Gastroesophageal sphincter (tissue), 4 donors: ENCODE data around the gene LAMA3. TPM values are rescaled to one million over a fixed set of nuclear protein-coding genes. Genes with fewer than 3 reads are reported as not detected.

Experiments
- ATAC-seq: fragments of 150-250 bp; one replicate; pipeline ENCODE4 v1.9.1; 2016; ENCODE audit warnings: mild to moderate bottlenecking, moderate library complexity
- H3K27ac ChIP-seq, 4 donors: fragments of 200-600 bp; sonication (generic) in 3 of 4; 1 replicate in 3 of 4; 2 replicates in 1 of 4; pipeline ENCODE4 v1.5.1; 2016 to 2019
- H3K27me3 ChIP-seq: fragments of 200-600 bp; sonication (generic); one replicate; pipeline ENCODE4 v1.5.1; 2019
- H3K36me3 ChIP-seq, 2 donors: fragments of 200-600 bp; sonication (generic); one replicate each; pipeline ENCODE4 v1.5.1; 2019; ENCODE audit warnings: control low read depth in 1 of 2
- H3K4me1 ChIP-seq, 3 donors: fragments of 200-600 bp; sonication (generic); 1 replicate in 2 of 3; 2 replicates in 1 of 3; pipeline ENCODE4 v1.5.1; 2016 to 2019; ENCODE audit warnings: control low read depth in 2 of 3
- H3K4me3 ChIP-seq, 2 donors: fragments of 200-600 bp; sonication (generic); one replicate each; pipeline ENCODE4 v1.5.1; 2019; ENCODE audit warnings: mild to moderate bottlenecking in 1 of 2, moderate library complexity in 1 of 2
- H3K9me3 ChIP-seq, 3 donors: fragments of 200-600 bp; sonication (generic); one replicate each; pipeline ENCODE4 v1.5.1; 2017 to 2019; ENCODE audit warnings: control low read depth in 2 of 3
- EP300 ChIP-seq: sonication (generic); formaldehyde crosslinking; IDR thresholded peaks from one replicate; pipeline ENCODE4 v1.6.1; 2017; ENCODE audit warnings: antibody characterized with exemption, mild to moderate bottlenecking
- POLR2A ChIP-seq, 2 donors: fragments of 450-650 bp; IDR thresholded peaks; one replicate each; pipeline ENCODE4 v1.6.1; 2017; ENCODE audit warnings: antibody characterized with exemption in 2 of 2, mild to moderate bottlenecking in 2 of 2, moderate library complexity in 1 of 2
- POLR2AphosphoS5 ChIP-seq: sonication (generic); formaldehyde crosslinking; IDR thresholded peaks from one replicate; pipeline ENCODE4 v1.6.1; 2017; ENCODE audit warnings: antibody characterized with exemption
- WGBS, 2 donors: methylation state at CpG; one replicate each; pipeline ENCODE4 v1.1.5; 2018; ENCODE audit warnings: low coverage in 1 of 2; 5-methylcytosine and 5-hydroxymethylcytosine counted together
- total RNA-seq, 4 donors: library from RNA; depleted of rRNA; stranded (reverse); fragments of >200 nt; gene quantifications; one replicate each; pipeline ENCODE4 v1.1.0, GENCODE V29; 2016
- TF ChIP-seq, protein P1 (sequence below), 4 experiments: fragments of 200-600 bp in 2 of 4; fragments of 450-650 bp in 2 of 4; sonication (generic) in 1 of 4; IDR thresholded peaks; one replicate each; pipeline ENCODE4 v1.5.1; 2017 to 2019; ENCODE audit warnings: antibody characterized with exemption in 4 of 4, mild to moderate bottlenecking in 2 of 4, moderate library complexity in 2 of 4

Gene LAMA3
- total RNA-seq, 4 donors from 2014 or later: 8.3 to 13.5 (median 9.5) TPM

DNA sequence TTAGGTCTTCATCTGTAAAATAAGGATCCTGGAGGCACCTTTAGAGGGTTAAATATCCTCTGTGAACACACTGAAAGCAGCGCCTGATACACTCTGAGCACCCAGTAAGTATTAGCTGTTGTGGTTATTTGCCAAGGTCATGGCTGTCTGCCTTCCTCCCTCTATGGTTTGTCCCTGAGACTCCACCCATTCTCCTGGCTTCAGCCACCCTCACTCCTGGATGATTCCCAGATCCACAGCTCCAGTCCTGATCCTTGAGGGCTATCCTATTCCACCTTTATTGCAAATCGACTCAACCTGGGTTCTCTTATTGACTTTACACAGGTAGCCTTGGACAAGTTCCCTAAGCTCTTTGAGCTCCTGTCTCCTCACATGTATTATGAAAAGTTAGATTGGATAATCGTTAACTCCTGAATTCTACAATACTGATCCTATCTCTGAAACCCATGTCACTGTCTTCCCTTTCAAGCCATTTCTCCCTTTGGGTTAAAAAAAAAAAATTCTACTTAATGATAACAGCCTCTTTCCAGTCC, 162.3 kb downstream of the LAMA3 start:
- no peak for TF ChIP-seq EP300
- no peak for TF ChIP-seq POLR2AphosphoS5
- TF ChIP-seq, protein P1, sequence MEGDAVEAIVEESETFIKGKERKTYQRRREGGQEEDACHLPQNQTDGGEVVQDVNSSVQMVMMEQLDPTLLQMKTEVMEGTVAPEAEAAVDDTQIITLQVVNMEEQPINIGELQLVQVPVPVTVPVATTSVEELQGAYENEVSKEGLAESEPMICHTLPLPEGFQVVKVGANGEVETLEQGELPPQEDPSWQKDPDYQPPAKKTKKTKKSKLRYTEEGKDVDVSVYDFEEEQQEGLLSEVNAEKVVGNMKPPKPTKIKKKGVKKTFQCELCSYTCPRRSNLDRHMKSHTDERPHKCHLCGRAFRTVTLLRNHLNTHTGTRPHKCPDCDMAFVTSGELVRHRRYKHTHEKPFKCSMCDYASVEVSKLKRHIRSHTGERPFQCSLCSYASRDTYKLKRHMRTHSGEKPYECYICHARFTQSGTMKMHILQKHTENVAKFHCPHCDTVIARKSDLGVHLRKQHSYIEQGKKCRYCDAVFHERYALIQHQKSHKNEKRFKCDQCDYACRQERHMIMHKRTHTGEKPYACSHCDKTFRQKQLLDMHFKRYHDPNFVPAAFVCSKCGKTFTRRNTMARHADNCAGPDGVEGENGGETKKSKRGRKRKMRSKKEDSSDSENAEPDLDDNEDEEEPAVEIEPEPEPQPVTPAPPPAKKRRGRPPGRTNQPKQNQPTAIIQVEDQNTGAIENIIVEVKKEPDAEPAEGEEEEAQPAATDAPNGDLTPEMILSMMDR (IDR thresholded peaks at IDR 0.05): no peak
- no peak for TF ChIP-seq POLR2A (IDR thresholded peaks at IDR 0.05)
- Histone ChIP-seq H3K36me3 (peaks cover 0 to 43% of the 10 kb centered on the region in 2 donors), H3K27me3 (no peaks in the 10 kb centered on the region), H3K9me3 (no peaks in the 10 kb centered on the region), H3K4me1 (no peaks in the 10 kb centered on the region), H3K4me3 (no peak overlapping the region), H3K27ac (no peak overlapping the region)
- 82 to 88% methylated on average over 3 of the region's 3 CpGs for WGBS, 2 donors
- ATAC-seq: no peak

DNA sequence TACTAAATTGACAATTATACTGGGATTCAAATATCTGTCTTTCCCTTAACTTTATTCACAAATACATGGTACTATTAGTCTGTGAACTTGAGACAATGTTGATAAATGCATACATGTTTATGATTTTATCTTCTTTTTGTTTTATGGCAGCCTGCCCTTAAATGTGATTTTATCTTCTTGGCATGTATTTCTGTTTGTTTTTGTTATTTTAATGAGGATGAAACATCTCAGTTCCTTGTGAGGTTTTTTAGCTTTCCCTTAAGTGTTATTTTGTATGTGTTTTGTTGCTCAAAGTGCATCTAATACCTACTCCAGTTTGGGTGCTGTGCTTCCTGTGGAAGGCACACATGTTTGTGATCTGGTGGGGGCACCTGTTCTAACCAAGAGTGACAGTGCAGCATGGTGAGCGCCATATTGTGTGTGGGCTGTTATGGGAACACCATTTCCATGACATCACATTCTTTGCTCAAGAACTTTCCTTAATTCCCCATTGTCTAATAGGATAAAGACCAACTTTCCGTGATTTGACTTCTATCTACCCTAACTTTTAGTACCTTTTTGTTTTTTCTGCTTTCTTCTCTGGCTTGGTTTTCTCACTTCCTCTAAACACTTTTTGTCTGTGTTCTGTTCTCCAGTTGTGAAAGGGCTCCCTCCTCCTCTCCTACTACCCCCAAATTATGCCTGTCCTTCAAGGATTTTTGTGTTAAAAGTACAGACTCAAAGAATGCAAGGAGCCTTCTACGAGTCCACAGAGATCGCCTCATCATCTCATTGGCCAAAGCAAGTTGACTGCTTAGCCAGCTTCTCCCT, 163.2 kb downstream of the LAMA3 start:
- no peak overlapping the region for H3K27ac ChIP-seq
- no peaks in the 10 kb centered on the region for H3K4me1 ChIP-seq
- no peaks in the 10 kb centered on the region for H3K27me3 ChIP-seq
- no peak overlapping the region for H3K4me3 ChIP-seq
- H3K36me3 ChIP-seq: peaks cover 0 to 43% of the 10 kb centered on the region in 2 donors
- TF ChIP-seq, protein P1 (IDR thresholded peaks at IDR 0.05): no peak
- no peak for TF ChIP-seq POLR2A (IDR thresholded peaks at IDR 0.05)
- no peak for TF ChIP-seq EP300
- TF ChIP-seq POLR2AphosphoS5: no peak
- 96 to 100% methylated on average over 4 of the region's 4 CpGs for WGBS, 2 donors
- ATAC-seq: no peak
- no peaks in the 10 kb centered on the region for H3K9me3 ChIP-seq

DNA sequence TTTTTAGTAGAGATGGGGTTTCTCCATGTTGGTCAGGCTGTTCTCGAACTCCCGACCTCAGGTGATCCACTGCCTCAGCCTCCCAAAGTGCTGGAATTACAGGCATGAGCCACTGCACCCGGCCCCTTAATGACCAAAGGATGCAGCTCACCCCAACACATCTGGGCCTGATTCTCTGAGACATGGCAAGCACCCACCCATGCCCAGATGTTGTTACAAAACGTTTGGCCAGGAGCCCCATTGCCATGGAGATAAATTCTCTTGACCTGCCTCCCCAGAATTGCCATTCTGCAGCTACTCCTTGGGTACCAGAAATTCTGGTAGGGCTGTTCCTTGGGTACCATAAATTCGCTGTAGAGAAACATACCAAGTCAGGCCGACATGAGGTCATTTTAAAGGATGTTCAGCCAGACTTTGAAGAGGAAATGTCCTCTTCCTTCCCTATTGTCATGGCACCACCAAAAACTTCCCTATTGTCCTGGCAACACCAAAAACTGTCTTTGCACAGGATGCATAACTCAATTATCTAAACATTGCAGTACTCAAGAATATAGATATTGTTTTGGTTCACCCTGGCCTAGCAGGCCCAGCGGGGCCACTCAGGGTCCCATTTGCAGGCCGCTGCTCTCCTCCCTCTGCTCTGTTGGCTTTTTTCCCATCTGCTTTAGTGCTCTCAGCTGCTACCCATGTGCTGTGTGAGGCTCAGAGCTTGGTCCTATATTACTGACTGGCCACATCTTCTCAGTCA, 164.4 kb downstream of the LAMA3 start:
- TF ChIP-seq, protein P1 (IDR thresholded peaks at IDR 0.05): no peak
- no peak for TF ChIP-seq POLR2AphosphoS5
- no peak for TF ChIP-seq POLR2A (IDR thresholded peaks at IDR 0.05)
- TF ChIP-seq EP300: no peak
- no peak overlapping the region for H3K27ac ChIP-seq
- WGBS, 2 donors: 74 to 90% methylated on average over 6 to 8 of the region's 8 CpGs
- no peak for ATAC-seq
- H3K27me3 ChIP-seq: no peaks in the 10 kb centered on the region
- no peaks in the 10 kb centered on the region for H3K9me3 ChIP-seq
- no peaks in the 10 kb centered on the region for H3K4me1 ChIP-seq
- H3K4me3 ChIP-seq: no peak overlapping the region
- peaks cover 0 to 43% of the 10 kb centered on the region in 2 donors for H3K36me3 ChIP-seq

GRCh38 chr18:23855721-23856120, 166.5 kb downstream of the LAMA3 start:
- H3K4me3 ChIP-seq: no peak overlapping the region
- H3K4me1 ChIP-seq: no peaks in the 10 kb centered on the region
- no peak overlapping the region for H3K27ac ChIP-seq
- no peaks in the 10 kb centered on the region for H3K27me3 ChIP-seq
- 89 to 93% methylated on average over 4 to 5 of the region's 5 CpGs for WGBS, 2 donors
- no peaks in the 10 kb centered on the region for H3K9me3 ChIP-seq
- peaks cover 0 to 55% of the 10 kb centered on the region in 2 donors for H3K36me3 ChIP-seq
- no peak for ATAC-seq
- TF ChIP-seq, protein P1 (IDR thresholded peaks at IDR 0.05): no peak
- TF ChIP-seq POLR2AphosphoS5 (no peak), POLR2A (IDR thresholded peaks at IDR 0.05) (no peak), EP300 (no peak)
